GM21367 (cell line): ENCODE data around the gene CCDC60.

ENCODE experiments used
- ATAC-seq: cut with Tn5 transposase; IDR thresholded peaks from one replicate; pipeline ENCODE4 v1.9.1; 2021; ENCODE audit not compliant: unreplicated experiment

Gene CCDC60

GRCh38 chr12:119381471-119382235, 47.1 kb downstream of the CCDC60 start:
- ATAC-seq: no peak

- ATAC-seq: no peak
Measured at GRCh38 chr12:119383206-119383605, 48.7 kb downstream of the CCDC60 start.

DNA sequence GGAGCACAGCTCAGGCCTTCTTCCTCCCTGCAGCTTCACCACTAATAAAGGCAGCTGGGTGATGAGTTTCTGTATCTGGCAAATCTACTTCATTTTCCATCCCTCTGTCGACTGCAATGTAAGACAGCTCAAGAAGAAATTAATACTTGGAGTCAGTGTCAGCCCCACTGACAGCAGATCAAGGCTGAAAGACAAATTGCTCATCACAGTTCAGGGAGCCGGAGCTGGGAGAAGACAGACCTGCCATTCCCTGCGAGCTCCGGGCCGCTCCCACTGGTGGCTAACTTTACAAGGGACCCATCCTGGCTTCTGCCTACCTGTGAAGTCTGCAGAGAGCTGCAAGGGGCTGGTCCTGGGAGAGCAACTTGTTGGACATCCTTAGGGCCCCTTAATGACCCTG, 49.8 kb downstream of the CCDC60 start:
- ATAC-seq: no peak

DNA sequence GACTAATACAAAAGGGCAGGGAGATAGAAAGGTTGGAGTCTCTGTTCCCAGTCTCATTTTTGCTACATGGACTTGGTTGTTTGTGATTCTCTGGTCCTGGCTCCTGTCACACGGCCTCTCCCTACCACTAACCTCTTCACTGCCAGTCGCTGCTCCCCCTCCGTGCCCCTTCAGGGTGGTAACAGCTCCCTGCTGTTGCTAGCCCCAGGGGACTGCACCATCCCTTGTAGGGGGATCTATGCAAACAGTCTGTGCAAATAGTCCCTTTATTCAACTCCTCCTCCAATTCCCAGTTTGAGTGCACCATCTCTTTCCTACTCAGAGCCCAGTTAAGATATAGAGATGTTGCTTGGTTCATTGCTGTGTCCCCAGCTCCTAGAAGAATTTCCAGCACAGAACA, 51.1 kb downstream of the CCDC60 start:
- no peak for ATAC-seq

DNA sequence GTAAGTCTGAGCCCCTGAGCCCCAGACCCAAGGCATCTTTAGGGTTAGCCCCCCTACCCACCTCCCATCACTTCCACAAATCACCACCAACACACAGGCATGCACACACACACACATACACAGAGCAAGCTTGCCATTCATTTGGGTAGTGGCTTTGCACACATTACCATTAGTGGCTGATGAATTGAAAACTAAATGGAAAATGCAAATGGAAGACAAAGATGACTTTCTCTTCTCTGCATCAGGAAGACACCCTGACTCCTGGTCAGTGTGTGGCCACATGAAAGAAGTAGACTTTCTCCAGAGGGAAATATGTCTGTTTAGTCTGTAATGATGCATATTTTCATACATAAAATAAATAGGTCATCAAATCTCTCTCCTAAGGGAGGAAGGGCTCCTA, 55.2 kb downstream of the CCDC60 start:
- no peak for ATAC-seq

GRCh38 chr12:119391673-119392072, 57.1 kb downstream of the CCDC60 start:
- no peak for ATAC-seq

DNA sequence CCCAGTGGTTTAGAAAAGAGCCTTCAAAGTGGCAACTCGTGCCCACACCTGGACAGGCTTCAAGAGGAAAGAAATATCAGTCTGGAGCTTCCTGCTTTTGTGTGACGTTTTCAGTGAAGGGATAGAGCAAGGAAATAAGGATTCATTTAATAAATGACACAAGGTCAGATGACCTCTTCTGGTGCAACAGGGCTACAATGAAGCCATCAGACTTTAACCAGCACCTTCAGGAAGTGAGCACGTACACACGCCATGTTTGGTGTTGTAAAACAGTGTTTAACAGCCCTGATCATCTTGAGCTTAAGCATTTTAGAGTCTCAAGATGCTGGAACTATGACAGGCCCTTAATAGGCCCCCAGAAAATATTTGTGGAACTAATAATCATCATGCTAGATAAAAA, 59.1 kb downstream of the CCDC60 start:
- ATAC-seq: no peak

- no peak for ATAC-seq
Measured at GRCh38 chr12:119397540-119397939, 63.0 kb downstream of the CCDC60 start.

GRCh38 chr12:119398190-119398589, 63.7 kb downstream of the CCDC60 start:
- ATAC-seq: no peak

GRCh38 chr12:119399301-119399700, 64.8 kb downstream of the CCDC60 start:
- ATAC-seq: no peak

GRCh38 chr12:119406308-119406707, 71.8 kb downstream of the CCDC60 start:
- ATAC-seq: no peak

- ATAC-seq: no peak
Measured at GRCh38 chr12:119406811-119407210, 72.3 kb downstream of the CCDC60 start.

DNA sequence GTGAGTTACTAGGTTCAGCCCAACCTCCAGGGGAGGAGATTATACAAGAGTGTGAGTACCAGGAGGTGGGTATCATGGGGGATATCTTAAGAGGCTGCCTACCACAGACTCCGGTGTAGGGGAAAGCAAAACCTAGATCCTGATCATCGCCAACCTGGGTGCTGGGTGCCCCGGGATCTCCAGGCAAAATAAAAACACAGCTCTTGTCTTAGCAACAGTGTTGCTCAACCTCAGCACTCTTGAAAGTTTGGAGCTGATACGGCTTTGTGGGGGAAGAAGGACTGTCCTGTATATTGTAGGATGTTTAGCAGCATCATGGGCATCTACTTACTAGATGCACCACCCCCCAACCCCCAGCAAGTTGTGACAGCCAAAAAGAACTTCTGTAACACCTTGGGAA, 74.5 kb downstream of the CCDC60 start:
- no peak for ATAC-seq

DNA sequence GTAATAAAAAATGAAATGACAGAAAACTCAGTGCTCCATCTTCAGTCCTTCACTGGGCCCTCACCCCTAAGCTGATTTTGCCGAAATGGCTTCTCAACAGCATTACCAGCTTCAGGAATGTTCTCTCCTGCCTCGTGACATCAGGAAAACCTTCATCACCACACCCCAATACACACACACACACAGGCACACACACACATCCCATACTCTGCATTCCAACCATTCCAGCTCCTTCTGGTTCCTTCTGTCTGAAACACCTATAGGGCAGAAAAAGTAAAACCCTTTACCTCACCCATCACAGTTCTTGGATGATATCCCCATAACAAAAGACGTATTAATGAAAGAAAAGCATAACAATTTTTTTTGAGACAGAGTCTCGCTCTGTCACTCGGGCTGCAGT, 75.9 kb downstream of the CCDC60 start:
- ATAC-seq: no peak

- ATAC-seq: no peak
Measured at GRCh38 chr12:119412306-119412705, 77.8 kb downstream of the CCDC60 start.

DNA sequence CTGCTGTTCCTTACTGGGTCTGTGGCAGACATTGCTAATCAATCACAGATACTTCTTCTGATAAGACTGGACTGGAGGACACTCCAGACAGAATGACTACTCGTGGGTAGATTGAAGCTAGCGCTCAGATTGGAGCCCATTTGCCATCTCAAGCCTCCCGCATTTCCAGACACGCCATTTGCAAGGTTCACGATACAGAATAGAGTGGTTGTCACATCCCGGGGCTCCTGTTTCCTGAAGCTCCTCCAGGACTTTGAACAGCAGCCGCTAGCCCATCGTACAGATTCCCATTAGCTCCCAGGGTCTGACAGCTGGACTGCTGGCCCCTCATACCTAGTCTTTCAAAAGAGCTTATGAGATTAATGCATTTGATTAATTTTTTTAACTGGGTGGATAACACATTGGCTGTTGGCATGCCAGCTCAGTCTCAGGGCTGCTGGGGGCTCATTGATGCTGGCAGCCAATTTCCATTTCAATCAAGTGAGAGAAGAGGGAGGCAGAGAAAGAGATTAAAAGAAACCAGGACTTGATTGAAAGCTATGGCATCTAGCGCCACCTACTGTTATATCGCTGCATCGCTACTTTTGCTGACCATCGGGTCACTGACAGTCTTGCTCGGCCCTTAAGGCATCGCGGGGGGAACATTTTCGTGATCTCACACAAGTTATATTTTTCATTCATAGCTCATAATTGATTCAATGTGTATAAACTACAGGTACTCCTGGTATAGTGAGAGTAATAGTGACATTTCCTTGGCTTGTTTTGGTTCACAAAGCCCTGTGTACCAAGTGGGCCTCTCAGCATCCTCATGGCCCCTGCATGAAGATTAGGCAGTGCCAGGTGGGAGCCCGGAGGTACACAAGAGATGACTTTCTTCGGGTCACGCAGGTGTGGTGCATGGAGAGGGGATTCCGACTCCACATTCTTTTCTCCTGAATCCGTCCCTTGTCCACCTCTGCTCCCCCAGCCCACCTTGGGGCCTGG, 78.6 kb downstream of the CCDC60 start:
- ATAC-seq: no peak

GRCh38 chr12:119415714-119416113, 81.2 kb downstream of the CCDC60 start:
- ATAC-seq: no peak

DNA sequence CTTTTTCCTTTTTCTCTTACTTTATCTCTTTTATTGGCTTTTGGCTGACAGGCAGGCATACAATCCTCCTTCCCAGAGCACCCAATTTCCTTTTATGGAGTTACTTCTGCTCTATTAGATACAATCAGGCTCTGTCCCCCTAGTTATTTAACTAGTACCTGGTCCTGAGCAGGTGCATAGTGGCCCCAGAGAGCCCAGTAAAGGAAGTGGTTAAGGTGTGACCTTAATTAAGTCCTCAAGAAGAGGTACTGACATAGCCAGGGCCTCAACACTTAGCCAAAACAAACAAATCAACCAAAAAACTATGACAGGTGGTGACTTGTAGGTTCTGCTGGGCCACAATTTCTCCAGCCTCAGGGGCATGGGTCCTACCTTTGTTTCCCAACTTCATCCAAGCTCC, 82.9 kb downstream of the CCDC60 start:
- ATAC-seq: no peak

DNA sequence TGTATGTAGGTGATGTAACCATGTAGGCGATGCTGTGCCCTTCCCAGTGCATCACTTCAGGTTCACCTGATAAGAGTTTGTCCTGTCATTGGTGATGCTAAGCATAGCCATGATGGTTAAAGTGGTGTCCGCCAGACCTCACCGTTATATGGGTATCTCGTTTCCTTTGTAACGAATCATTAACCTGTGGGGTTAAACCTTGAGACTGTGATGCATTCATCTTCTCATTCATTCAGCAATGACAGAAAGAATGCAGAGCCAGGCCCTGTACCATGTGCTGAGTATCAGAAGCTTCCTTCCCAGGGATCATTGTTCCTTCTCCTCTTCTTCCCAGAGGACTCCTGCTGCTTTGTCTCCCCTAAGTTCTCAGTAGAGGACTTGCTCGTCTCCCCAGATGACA, 84.9 kb downstream of the CCDC60 start:
- ATAC-seq: no peak

DNA sequence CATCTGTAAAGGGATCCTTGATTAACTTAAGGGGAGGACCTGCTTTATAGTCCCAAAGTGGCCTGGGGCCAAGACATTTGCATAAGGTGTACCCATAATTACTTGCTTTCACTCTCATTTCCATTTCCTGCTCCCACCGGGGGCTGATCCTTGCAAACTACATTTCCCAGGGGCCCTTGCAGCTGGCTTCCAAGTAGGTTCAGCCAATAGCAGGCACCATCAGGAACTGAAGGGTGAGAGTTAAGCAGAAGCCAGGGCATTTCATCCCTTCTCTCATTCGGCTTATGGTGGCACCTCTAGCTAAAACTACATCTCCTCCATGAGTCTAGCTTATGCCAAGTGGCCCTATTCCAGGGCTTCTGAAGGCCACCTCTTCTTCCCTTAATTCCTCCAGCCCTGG, 88.8 kb downstream of the CCDC60 start:
- no peak for ATAC-seq

- ATAC-seq: no peak
Measured at GRCh38 chr12:119425623-119426022, 91.1 kb downstream of the CCDC60 start.

DNA sequence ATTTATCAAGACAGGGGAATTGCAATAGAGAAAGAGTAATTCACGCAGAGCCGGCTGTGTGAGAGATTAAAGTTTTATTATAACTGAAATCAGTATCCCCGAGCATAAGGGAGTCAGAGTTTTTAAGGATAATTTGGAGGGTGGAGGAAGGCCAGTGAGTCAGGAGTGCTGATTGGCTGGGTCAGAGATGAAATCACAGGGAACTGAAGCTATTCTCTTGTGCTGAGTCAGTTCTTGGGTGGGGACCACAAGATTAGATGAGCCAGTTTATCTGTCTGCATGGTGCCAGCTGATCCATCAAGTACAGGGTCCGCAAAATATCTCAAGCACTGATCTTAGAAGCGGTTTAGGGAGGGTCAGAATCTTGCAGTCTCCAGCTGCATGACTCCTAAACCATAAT, 96.6 kb downstream of the CCDC60 start:
- no peak for ATAC-seq
